GM23248 (cell line): ENCODE measurements around the gene KCNG1. TPM values are rescaled to one million over a fixed set of nuclear protein-coding genes. Genes with fewer than 3 reads are reported as not detected.
A peak's percentile ranks its signal among the peaks of the same experiment; 100 is the strongest.

Experiments
- DNase-seq: peaks from one replicate; pipeline ENCODE4 v3.0.0-alpha.2; 2015
- H2AFZ ChIP-seq: fragments of 200-600 bp; sonication (generic); 2 replicates; pipeline ENCODE4 v1.6.1; 2016; ENCODE audit warnings: antibody characterized with exemption
- H3F3A ChIP-seq: fragments of 200-600 bp; sonication (generic); 2 replicates; pipeline ENCODE4 v1.6.1; 2016; ENCODE audit warnings: mild to moderate bottlenecking, antibody characterized with exemption, mixed run types; ENCODE audit not compliant: insufficient read depth
- H3K27ac ChIP-seq: fragments of 200-600 bp; sonication (generic); 2 replicates; pipeline ENCODE4 v1.5.1; 2016; ENCODE audit warnings: mild to moderate bottlenecking
- H3K27me3 ChIP-seq: fragments of 200-600 bp; sonication (generic); replicated peaks from 2 replicates; pipeline ENCODE4 v1.6.1; 2016; ENCODE audit warnings: mild to moderate bottlenecking; ENCODE audit not compliant: insufficient read depth
- H3K36me3 ChIP-seq: fragments of 200-600 bp; sonication (generic); 2 replicates; pipeline ENCODE4 v1.6.1; 2016; ENCODE audit warnings: low read depth, mild to moderate bottlenecking
- H3K4me1 ChIP-seq: fragments of 200-600 bp; sonication (generic); 2 replicates; pipeline ENCODE4 v1.6.1; 2016; ENCODE audit warnings: mild to moderate bottlenecking; ENCODE audit not compliant: insufficient read depth
- H3K4me2 ChIP-seq: fragments of 200-600 bp; sonication (generic); one replicate; pipeline ENCODE4 v1.6.1; 2016; ENCODE audit warnings: mild to moderate bottlenecking; ENCODE audit not compliant: unreplicated experiment
- H3K4me3 ChIP-seq: fragments of 200-600 bp; sonication (generic); 2 replicates; pipeline ENCODE4 v1.5.1; 2016; ENCODE audit warnings: mild to moderate bottlenecking
- H3K79me2 ChIP-seq: fragments of 200-600 bp; sonication (generic); 2 replicates; pipeline ENCODE4 v1.6.1; 2016; ENCODE audit warnings: mild to moderate bottlenecking; ENCODE audit not compliant: insufficient read depth
- H3K9ac ChIP-seq: fragments of 200-600 bp; sonication (generic); 2 replicates; pipeline ENCODE4 v1.6.1; 2016; ENCODE audit warnings: mild to moderate bottlenecking
- H3K9me2 ChIP-seq: fragments of 200-600 bp; sonication (generic); 2 replicates; pipeline ENCODE4 v1.6.1; 2016; ENCODE audit warnings: mixed run types, mild to moderate bottlenecking, moderate library complexity; ENCODE audit not compliant: insufficient read depth
- H3K9me3 ChIP-seq: fragments of 200-600 bp; sonication (generic); one replicate; pipeline ENCODE4 v1.6.1; 2017; ENCODE audit warnings: low read depth
- H4K20me1 ChIP-seq: fragments of 200-600 bp; sonication (generic); 2 replicates; pipeline ENCODE4 v1.6.0; 2016; ENCODE audit not compliant: insufficient read depth
- EZH2 ChIP-seq: fragments of 200-600 bp; sonication (generic); IDR thresholded peaks from 2 replicates; pipeline ENCODE4 v1.6.1; 2018; ENCODE audit warnings: antibody characterized with exemption, mild to moderate bottlenecking; ENCODE audit not compliant: insufficient read depth, poor library complexity, severe bottlenecking
- EZH2phosphoT487 ChIP-seq: fragments of 200-600 bp; sonication (generic); IDR thresholded peaks from 2 replicates; pipeline ENCODE4 v1.6.1; 2018; ENCODE audit warnings: antibody characterized with exemption, moderate library complexity, mild to moderate bottlenecking, low read depth; ENCODE audit not compliant: insufficient read depth
- WGBS, 2 experiments: methylation state at CpG; one replicate each; pipeline ENCODE4 v1.1.6; 2015 to 2017; ENCODE audit warnings: low lambda C conversion rate in 2 of 2, low coverage in 1 of 2; ENCODE audit errors: missing lambda C conversion rate in 2 of 2; 5-methylcytosine and 5-hydroxymethylcytosine counted together
- in situ Hi-C: fragments of 300-500 bp; cut with MboI; formaldehyde crosslinking; loops from 2 replicates; pipeline ENCODE4 v1.15.0; 2020
- polyA plus RNA-seq: library from polyadenylated mRNA; unstranded; fragments of >200 nt; fragmentation: Nextera tagmentation; extraction: Ambion mirVana; gene quantifications from 2 replicates; pipeline ENCODE4 v1.2.1, GENCODE V29; 2016
- total RNA-seq: library from RNA; depleted of rRNA; stranded (reverse); fragments of >200 nt; shearing (Covaris generic); gene quantifications from 2 replicates; pipeline ENCODE4 v1.2.3, GENCODE V29; 2014

Gene KCNG1
- total and polyA plus RNA-seq, 2 experiments from 2014 or later: 10.4 to 29.0 TPM

DNA sequence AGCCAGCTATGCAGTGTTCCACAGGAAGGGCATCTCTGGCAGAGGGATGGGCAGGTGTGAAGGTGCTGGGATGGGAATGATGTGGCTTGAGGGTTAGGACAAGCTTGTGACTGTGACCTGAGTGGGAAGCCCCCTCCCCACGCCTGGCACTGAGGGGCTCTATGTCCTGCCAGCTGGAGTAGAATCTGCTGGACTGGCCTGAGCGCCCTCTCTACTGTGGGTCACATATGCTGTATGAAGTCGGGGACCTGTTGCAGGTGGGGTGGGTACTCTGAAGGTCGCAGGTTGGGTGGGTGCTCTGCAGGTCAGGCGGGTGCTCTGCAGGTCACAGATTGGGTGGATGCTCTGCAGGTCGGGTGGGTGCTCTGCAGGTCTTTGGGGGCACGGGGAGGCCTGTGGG is 20.3 kb downstream of the KCNG1 start:
- H3K4me2 ChIP-seq: no peak overlapping the region
- no peaks in the 10 kb centered on the region for H3K36me3 ChIP-seq
- H3K9ac ChIP-seq: no peak overlapping the region
- no peak overlapping the region for H2AFZ ChIP-seq
- in situ Hi-C loops: no loop called here
- no peaks in the 10 kb centered on the region for H4K20me1 ChIP-seq
- H3K4me3 ChIP-seq: no peak overlapping the region
- WGBS, 2 experiments: 69 to 78% methylated on average over 7 of the region's 7 CpGs
- H3F3A ChIP-seq: no peaks in the 10 kb centered on the region
- no peak overlapping the region for H3K27ac ChIP-seq
- no peaks in the 10 kb centered on the region for H3K9me3 ChIP-seq
- H3K4me1 ChIP-seq: no peaks in the 10 kb centered on the region
- H3K27me3 ChIP-seq: no peaks in the 10 kb centered on the region
- no peaks in the 10 kb centered on the region for H3K9me2 ChIP-seq
- TF ChIP-seq EZH2 (no peak), EZH2phosphoT487 (no peak)
- no peak for DNase-seq
- H3K79me2 ChIP-seq: no peaks in the 10 kb centered on the region

DNA sequence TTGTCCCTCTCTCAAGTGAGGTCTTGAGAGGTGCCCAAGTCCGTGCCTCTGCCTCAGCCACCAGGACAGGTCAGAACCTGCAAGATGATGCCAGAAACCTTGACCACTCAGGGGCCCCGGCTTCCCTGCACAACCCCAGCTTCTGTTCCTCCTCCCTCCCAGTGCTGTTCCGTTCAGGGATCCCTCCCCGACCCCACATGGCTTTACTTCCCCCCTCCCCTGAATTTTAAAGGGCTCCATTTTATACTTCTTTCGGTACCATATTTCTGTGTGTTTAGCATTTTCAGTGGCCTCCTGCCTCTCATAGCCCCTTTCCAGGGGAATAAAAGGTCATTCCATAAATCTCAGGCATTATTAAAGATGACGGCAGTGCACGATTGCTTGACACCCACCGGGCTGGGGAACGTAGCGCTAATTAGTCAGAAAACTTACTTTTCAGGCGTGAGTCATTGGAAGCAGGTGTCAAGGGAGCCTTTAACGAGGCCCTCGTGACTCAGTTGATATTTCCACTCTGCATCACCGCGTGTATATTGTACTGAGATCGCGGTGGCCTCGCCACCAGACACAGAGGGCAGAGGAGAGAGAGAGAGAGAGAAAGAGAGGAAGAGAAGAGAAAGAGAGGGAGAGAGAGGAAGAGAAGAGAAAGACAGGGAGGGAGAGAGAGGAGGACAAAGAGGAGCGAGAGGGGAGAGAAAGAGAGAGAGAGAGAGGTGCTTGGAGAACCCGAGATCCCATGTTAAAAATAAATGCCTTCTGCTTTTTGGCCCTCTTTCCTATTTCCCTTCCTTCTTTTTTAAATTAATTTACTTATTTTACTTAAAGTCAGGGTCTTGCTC is 21.3 kb downstream of the KCNG1 start:
- no peak overlapping the region for H3K4me2 ChIP-seq
- H3K9ac ChIP-seq: no peak overlapping the region
- H3K27me3 ChIP-seq: no peaks in the 10 kb centered on the region
- no peaks in the 10 kb centered on the region for H3K36me3 ChIP-seq
- H3K4me1 ChIP-seq: peaks cover 7% of the 10 kb centered on the region
- H2AFZ ChIP-seq: no peak overlapping the region
- no peaks in the 10 kb centered on the region for H4K20me1 ChIP-seq
- H3K79me2 ChIP-seq: no peaks in the 10 kb centered on the region
- no peak for TF ChIP-seq EZH2phosphoT487
- TF ChIP-seq EZH2: no peak
- no peak for DNase-seq
- in situ Hi-C loops: no loop called here
- no peak overlapping the region for H3K4me3 ChIP-seq
- no peaks in the 10 kb centered on the region for H3K9me3 ChIP-seq
- WGBS, 2 experiments: 84 to 87% methylated on average over 19 to 20 of the region's 20 CpGs
- H3K27ac ChIP-seq: no peak overlapping the region
- no peaks in the 10 kb centered on the region; the same call in 1 of the 2 replicates for H3F3A ChIP-seq
- H3K9me2 ChIP-seq: no peaks in the 10 kb centered on the region

DNA sequence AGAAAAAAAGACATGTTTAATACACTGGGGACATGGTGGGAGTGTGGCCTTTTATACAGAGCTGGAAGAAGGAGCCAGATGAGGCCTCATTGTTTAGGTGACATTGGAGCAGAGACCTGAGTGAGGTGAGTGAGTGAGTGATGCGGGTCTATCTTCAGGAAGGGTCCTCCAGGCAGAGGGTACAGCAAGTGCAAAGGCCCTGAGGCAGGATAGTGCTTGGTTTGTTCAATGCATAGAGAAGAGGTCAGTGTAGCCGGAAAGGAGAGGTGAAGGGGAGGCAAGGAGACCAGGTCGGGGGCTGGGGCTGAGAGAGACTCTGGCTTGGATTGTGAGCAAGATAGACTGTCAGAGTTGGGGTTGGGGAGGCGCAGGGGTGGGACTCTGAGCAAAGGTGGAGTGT is 23.6 kb downstream of the KCNG1 start:
- H3K4me2 ChIP-seq: no peak overlapping the region
- H3K9me3 ChIP-seq: no peaks in the 10 kb centered on the region
- H3K36me3 ChIP-seq: no peaks in the 10 kb centered on the region
- TF ChIP-seq EZH2phosphoT487: no peak
- no peak for TF ChIP-seq EZH2
- no peak overlapping the region for H3K27ac ChIP-seq
- no peak overlapping the region for H3K4me3 ChIP-seq
- in situ Hi-C loops: loop anchor here (25.0 kb wide), 2 partner anchors 788 to 1088 kb away; no protein-coding TSS in a partner anchor
- no peak overlapping the region for H2AFZ ChIP-seq
- H3K79me2 ChIP-seq: no peaks in the 10 kb centered on the region
- no peak for DNase-seq
- 84 to 88% methylated on average over 3 to 4 of the region's 4 CpGs for WGBS, 2 experiments
- H4K20me1 ChIP-seq: no peaks in the 10 kb centered on the region
- no peaks in the 10 kb centered on the region for H3K27me3 ChIP-seq
- no peaks in the 10 kb centered on the region; the same call in 1 of the 2 replicates for H3F3A ChIP-seq
- no peak overlapping the region for H3K9ac ChIP-seq
- peaks cover 7% of the 10 kb centered on the region for H3K4me1 ChIP-seq
- H3K9me2 ChIP-seq: no peaks in the 10 kb centered on the region

DNA sequence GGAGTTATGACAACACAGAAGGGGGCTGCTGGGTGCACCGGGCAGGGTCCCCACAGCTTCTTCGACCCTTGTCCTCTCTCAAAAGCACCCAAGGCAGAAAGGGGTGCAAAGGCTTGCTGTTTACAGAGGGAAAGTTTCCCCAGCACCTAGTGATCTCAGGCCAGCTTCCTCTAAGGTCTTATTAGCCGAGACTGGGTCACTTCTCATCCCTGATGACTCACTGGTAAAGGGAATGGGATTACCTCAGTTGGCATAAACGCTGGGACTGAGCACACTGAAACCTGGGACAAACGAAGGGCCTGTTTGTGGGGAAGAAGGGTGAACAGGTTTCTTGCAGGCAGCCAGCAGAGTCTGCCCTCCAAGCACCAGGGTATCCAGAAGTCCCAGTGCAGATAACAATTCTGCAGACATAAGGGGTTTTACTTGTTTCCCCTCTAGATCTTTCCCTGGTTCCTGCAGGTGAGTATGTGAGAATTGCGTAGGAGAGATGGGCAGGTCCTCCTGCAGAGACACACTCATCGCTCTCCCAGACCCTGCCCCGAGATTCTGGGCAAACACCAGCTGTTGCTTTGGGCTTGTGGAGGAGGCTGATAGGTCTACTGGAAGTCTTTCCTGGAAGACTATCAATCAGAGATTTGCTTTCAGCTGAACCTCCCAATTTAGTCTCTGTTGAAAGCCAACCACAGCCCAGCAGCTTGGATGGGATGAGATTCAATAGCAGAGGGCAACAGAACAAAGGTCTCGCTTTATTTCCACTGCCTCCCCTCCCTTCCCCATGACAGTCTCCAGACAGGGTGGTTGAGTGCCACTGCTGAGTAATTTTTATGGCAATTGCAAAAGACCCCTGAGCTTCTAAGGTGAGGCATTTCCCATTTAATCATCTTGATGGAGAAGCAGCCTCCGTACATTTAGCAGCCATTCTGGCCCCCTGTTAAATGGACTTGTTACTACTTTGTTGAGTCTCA is 25.7 kb downstream of the KCNG1 start:
- no peaks in the 10 kb centered on the region; the same call in 1 of the 2 replicates for H3F3A ChIP-seq
- 44 to 46% methylated on average over 10 of the region's 10 CpGs for WGBS, 2 experiments
- in situ Hi-C loops: loop anchor here (25.0 kb wide), 2 partner anchors 790 to 1090 kb away; no protein-coding TSS in a partner anchor
- peak; percentile 81 for DNase-seq
- no peak overlapping the region for H3K9ac ChIP-seq
- H3K36me3 ChIP-seq: no peaks in the 10 kb centered on the region
- peaks cover 7% of the 10 kb centered on the region for H3K4me1 ChIP-seq
- H3K4me2 ChIP-seq: no peak overlapping the region
- no peaks in the 10 kb centered on the region for H4K20me1 ChIP-seq
- H2AFZ ChIP-seq: no peak overlapping the region
- no peak overlapping the region for H3K27ac ChIP-seq
- H3K79me2 ChIP-seq: no peaks in the 10 kb centered on the region
- no peak overlapping the region for H3K4me3 ChIP-seq
- H3K9me2 ChIP-seq: no peaks in the 10 kb centered on the region
- no peaks in the 10 kb centered on the region for H3K9me3 ChIP-seq
- TF ChIP-seq EZH2 (no peak), EZH2phosphoT487 (no peak)
- H3K27me3 ChIP-seq: no peaks in the 10 kb centered on the region
